Stimulated activated CD4-positive, alpha-beta T cell treated with anti-CD3 and anti-CD28 coated beads, Interleukin-15, amount 100 ng/mL, for 48 hours (primary cell): ENCODE measurements around the gene SYNPO2.
"Not testable (repeated sequence)": the region's sequence is repeated elsewhere in the genome, so short reads cannot be mapped to it uniquely, and the experiment has no call there.

ENCODE experiments used
- DNase-seq, 2 donors: peaks; one replicate each; pipeline ENCODE4 v3.0.0-alpha.2; 2020; ENCODE audit warnings: low read depth in 2 of 2

The SYNPO2 gene

GRCh38 chr4:118975449-118976192 lies 87.0 kb downstream of the SYNPO2 start:
- DNase-seq: no peak

GRCh38 chr4:118976193-118976560 lies 87.5 kb downstream of the SYNPO2 start:
- not testable (repeated sequence) for DNase-seq

GRCh38 chr4:118977100-118977499 lies 88.4 kb downstream of the SYNPO2 start:
- DNase-seq: not testable (repeated sequence)

GRCh38 chr4:118979712-118980111 lies 91.1 kb downstream of the SYNPO2 start:
- no peak for DNase-seq

GRCh38 chr4:118981171-118981838 lies 92.7 kb downstream of the SYNPO2 start:
- no peak for DNase-seq

GRCh38 chr4:118981839-118982381 lies 93.3 kb downstream of the SYNPO2 start:
- DNase-seq: peak; percentile 4 to 35

- DNase-seq: no peak
Measured at GRCh38 chr4:118983293-118983692, 94.6 kb downstream of the SYNPO2 start.

GRCh38 chr4:118983831-118984230 lies 95.2 kb downstream of the SYNPO2 start:
- no peak for DNase-seq

- DNase-seq: no peak
Measured at GRCh38 chr4:118985170-118986000, 96.7 kb downstream of the SYNPO2 start.

- DNase-seq: no peak
Measured at GRCh38 chr4:118987959-118988634, 99.4 kb downstream of the SYNPO2 start.

- DNase-seq: no peak
Measured at GRCh38 chr4:118988635-118988972, 100.0 kb downstream of the SYNPO2 start.

- no peak for DNase-seq
Measured at GRCh38 chr4:118989098-118990080, 100.7 kb downstream of the SYNPO2 start.

GRCh38 chr4:118991686-118992085 lies 103.0 kb downstream of the SYNPO2 start:
- no peak for DNase-seq

GRCh38 chr4:118992149-118992548 lies 103.5 kb downstream of the SYNPO2 start:
- no peak for DNase-seq

GRCh38 chr4:118993333-118993732 lies 104.7 kb downstream of the SYNPO2 start:
- no peak for DNase-seq

- no peak for DNase-seq
Measured at GRCh38 chr4:118994030-118994429, 105.4 kb downstream of the SYNPO2 start.

GRCh38 chr4:118995693-118996391 lies 107.2 kb downstream of the SYNPO2 start:
- DNase-seq: no peak

- DNase-seq: no peak
Measured at GRCh38 chr4:118997601-118998000, 108.9 kb downstream of the SYNPO2 start.

GRCh38 chr4:118999919-119000318 lies 111.3 kb downstream of the SYNPO2 start:
- no peak for DNase-seq

GRCh38 chr4:119000400-119000799 lies 111.7 kb downstream of the SYNPO2 start:
- DNase-seq: no peak
